NCI-H446 treated with DMSO at 0.1 percent for 48 hours (cell line): ENCODE results near the gene TRIP6.
"Not testable (repeated sequence)": the region's sequence is repeated elsewhere in the genome, so short reads cannot be mapped to it uniquely, and the experiment has no call there.

Source experiments
- DNase-seq: peaks from one replicate; lab custom pipeline; 2025; lab: John Stamatoyannopoulos, UW

Gene TRIP6

DNA sequence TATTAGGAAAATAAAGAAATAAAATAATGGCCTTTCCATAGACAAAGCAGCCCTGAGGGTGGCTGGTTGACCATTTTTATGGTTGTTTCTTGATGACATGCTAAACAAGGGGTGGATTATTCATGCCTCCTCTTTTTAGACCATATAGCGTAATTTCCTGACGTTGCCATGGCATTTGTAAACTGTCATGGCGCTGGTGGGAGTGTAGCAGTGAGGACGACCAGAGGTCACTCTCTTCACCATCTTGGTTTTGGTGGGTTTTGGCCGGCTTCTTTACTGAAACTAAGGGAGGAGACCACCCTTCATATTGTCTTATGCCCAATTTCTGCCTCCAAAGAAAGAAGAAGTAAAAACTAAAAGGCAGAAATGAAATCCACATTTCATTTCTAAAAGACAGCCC is 52.1 kb downstream of the TRIP6 start:
- not testable (repeated sequence) for DNase-seq

- not testable (repeated sequence) for DNase-seq
Measured at GRCh38 chr7:100919779-100920437, 52.7 kb downstream of the TRIP6 start.

DNA sequence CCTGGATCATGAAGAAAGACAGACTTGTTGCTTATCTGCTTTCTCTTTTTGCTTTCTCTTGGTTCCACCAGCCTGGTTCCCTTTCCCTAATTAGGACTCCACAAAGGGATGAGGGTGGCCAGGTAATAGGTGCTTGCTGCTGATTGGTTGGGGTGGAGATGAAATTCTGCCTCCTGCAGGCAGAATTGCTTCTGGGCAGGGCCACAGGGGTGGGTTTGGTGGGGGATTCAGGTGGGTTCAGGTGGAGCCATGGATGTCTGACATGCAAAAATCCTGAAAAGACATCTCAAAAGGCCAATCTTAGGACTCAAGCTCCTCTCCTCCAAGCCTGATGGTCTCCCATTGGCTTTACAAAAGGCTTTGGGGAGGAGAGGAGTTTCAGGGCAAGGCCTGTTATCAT is 53.9 kb downstream of the TRIP6 start:
- no peak for DNase-seq
